HepG2 (cell line): ENCODE measurements around the gene DGUOK. TPM values are rescaled to one million over a fixed set of nuclear protein-coding genes. Genes with fewer than 3 reads are reported as not detected.

Experiments
- ERF ChIP-seq: IDR thresholded peaks from 2 replicates; pipeline ENCODE4 v1.6.1; 2018; ENCODE audit warnings: missing biosample characterization, missing genetic modification reagents
- GATAD1 ChIP-seq: IDR thresholded peaks from 2 replicates; pipeline ENCODE4 v1.6.1; 2016; ENCODE audit warnings: missing genetic modification reagents, missing compliant biosample characterization
- HNRNPL ChIP-seq: fragments of 200-400 bp; formaldehyde crosslinking; IDR thresholded peaks from 2 replicates; pipeline ENCODE4 v1.6.1; 2017; ENCODE audit warnings: mild to moderate bottlenecking, low read depth, low read length
- MATR3 ChIP-seq: sonication (generic); formaldehyde crosslinking; IDR thresholded peaks from 2 replicates; pipeline ENCODE4 v1.4.0; 2020; ENCODE audit warnings: missing genetic modification reagents
- NAIF1 ChIP-seq: sonication (generic); formaldehyde crosslinking; IDR thresholded peaks from 2 replicates; pipeline ENCODE4 v1.5.0; 2020; ENCODE audit warnings: mild to moderate bottlenecking, missing genetic modification reagents, borderline replicate concordance
- PPARG ChIP-seq: conservative IDR thresholded peaks from 2 replicates; pipeline ENCODE4 v1.6.1; 2016; ENCODE audit warnings: missing biosample characterization, missing genetic modification reagents
- SMARCE1 ChIP-seq: fragments of 450-650 bp; IDR thresholded peaks from 2 replicates; pipeline ENCODE4 v1.6.1; 2017; ENCODE audit warnings: borderline replicate concordance
- SYNCRIP ChIP-seq: fragments of 200-400 bp; formaldehyde crosslinking; IDR thresholded peaks from 2 replicates; pipeline ENCODE4 v1.6.1; 2018; ENCODE audit warnings: mild to moderate bottlenecking, low read depth, low read length; ENCODE audit not compliant: insufficient read depth
- ZBTB1 ChIP-seq: sonication (generic); formaldehyde crosslinking; IDR thresholded peaks from 2 replicates; pipeline ENCODE4 v1.4.0; 2020; ENCODE audit warnings: missing genetic modification reagents, borderline replicate concordance
- ZNF136 ChIP-seq: sonication (generic); formaldehyde crosslinking; IDR thresholded peaks from 2 replicates; pipeline ENCODE4 v1.8.1; 2022; ENCODE audit warnings: low read depth, mild to moderate bottlenecking, moderate library complexity, missing genetic modification reagents
- ZNF17 ChIP-seq: sonication (generic); formaldehyde crosslinking; IDR thresholded peaks from 2 replicates; pipeline ENCODE4 v1.5.0; 2020; ENCODE audit warnings: mild to moderate bottlenecking, missing genetic modification reagents
- ZNF3 ChIP-seq: IDR thresholded peaks from 2 replicates; pipeline ENCODE4 v1.7.0; 2017; ENCODE audit warnings: inconsistent platforms
- ZNF451 ChIP-seq: sonication (generic); formaldehyde crosslinking; IDR thresholded peaks from 2 replicates; pipeline ENCODE4 v1.5.0; 2020; ENCODE audit warnings: mild to moderate bottlenecking, missing genetic modification reagents
- ZNF510 ChIP-seq: sonication (generic); formaldehyde crosslinking; IDR thresholded peaks from 2 replicates; pipeline ENCODE4 v1.4.0; 2020; ENCODE audit warnings: low read depth, mild to moderate bottlenecking, missing genetic modification reagents
- ZNF564 ChIP-seq: sonication (generic); formaldehyde crosslinking; IDR thresholded peaks from 2 replicates; pipeline ENCODE4 v1.8.1; 2023; ENCODE audit warnings: mild to moderate bottlenecking, missing genetic modification reagents
- ZNF746 ChIP-seq: sonication (generic); formaldehyde crosslinking; IDR thresholded peaks from 2 replicates; pipeline ENCODE4 v1.8.0; 2022; ENCODE audit warnings: mild to moderate bottlenecking, missing genetic modification reagents
- ZNF788 ChIP-seq: sonication (generic); formaldehyde crosslinking; IDR thresholded peaks from 2 replicates; pipeline ENCODE4 v1.5.0; 2020; ENCODE audit warnings: mild to moderate bottlenecking, missing genetic modification reagents, borderline replicate concordance
- ZNF891 ChIP-seq: sonication (generic); formaldehyde crosslinking; IDR thresholded peaks from 2 replicates; pipeline ENCODE4 v1.5.0; 2020; ENCODE audit warnings: mild to moderate bottlenecking, missing genetic modification reagents
- polyA plus RNA-seq, 8 experiments: library from polyadenylated mRNA; depleted of rRNA in 3 of 8; stranded (reverse) in 7 of 8; unstranded in 1 of 8; fragments of >200 nt; fragmentation: Illumina TruSeq in 4 of 8; extraction: Trizol in 4 of 8; gene quantifications; 2 replicates each; pipeline versions ENCODE4 v1.2.1 to v1.2.3, GENCODE V29; 2011 to 2016; ENCODE audit warnings: low read depth in 4 of 8, missing spikeins in 1 of 8, mixed read lengths in 1 of 8; ENCODE audit not compliant: insufficient read depth in 1 of 8
- total RNA-seq, 5 experiments: library from RNA; depleted of rRNA; stranded (reverse); fragments of >200 nt; fragmentation: Illumina TruSeq; extraction: Trizol; gene quantifications; 2 replicates each; pipeline ENCODE4 v1.2.3, GENCODE V29; 2016; ENCODE audit warnings: low read depth in 1 of 5
- TF ChIP-seq, protein P1 (sequence below): sonication (generic); formaldehyde crosslinking; IDR thresholded peaks from 2 replicates; pipeline ENCODE4 v1.4.0; 2020; ENCODE audit warnings: missing genetic modification reagents
- TF ChIP-seq, protein P2 (sequence below): sonication (generic); formaldehyde crosslinking; IDR thresholded peaks from 2 replicates; pipeline ENCODE4 v1.4.0; 2020; ENCODE audit warnings: low read depth, mild to moderate bottlenecking, missing genetic modification reagents
- TF ChIP-seq, protein P3 (sequence below): IDR thresholded peaks from 2 replicates; pipeline ENCODE4 v1.6.1; 2012; ENCODE audit warnings: inconsistent platforms
- TF ChIP-seq, protein P4 (sequence below): IDR thresholded peaks from 2 replicates; pipeline ENCODE4 v1.6.1; 2012; ENCODE audit warnings: low read length, improper control_type of control experiment
- TF ChIP-seq, protein P5 (sequence below): sonication (generic); formaldehyde crosslinking; IDR thresholded peaks from 2 replicates; pipeline ENCODE4 v1.4.0; 2020; ENCODE audit warnings: missing genetic modification reagents, low read depth, mild to moderate bottlenecking, borderline replicate concordance
- TF ChIP-seq, protein P6 (sequence below): IDR thresholded peaks from 2 replicates; pipeline ENCODE4 v1.6.1; 2016; ENCODE audit warnings: mild to moderate bottlenecking, missing biosample characterization, missing genetic modification reagents

DGUOK gene
- total and polyA plus RNA-seq, 2 of the 13 experiments (the other 11 are each of a cell fraction or from before 2014, with no cell fraction given): 105 to 137 TPM

DNA sequence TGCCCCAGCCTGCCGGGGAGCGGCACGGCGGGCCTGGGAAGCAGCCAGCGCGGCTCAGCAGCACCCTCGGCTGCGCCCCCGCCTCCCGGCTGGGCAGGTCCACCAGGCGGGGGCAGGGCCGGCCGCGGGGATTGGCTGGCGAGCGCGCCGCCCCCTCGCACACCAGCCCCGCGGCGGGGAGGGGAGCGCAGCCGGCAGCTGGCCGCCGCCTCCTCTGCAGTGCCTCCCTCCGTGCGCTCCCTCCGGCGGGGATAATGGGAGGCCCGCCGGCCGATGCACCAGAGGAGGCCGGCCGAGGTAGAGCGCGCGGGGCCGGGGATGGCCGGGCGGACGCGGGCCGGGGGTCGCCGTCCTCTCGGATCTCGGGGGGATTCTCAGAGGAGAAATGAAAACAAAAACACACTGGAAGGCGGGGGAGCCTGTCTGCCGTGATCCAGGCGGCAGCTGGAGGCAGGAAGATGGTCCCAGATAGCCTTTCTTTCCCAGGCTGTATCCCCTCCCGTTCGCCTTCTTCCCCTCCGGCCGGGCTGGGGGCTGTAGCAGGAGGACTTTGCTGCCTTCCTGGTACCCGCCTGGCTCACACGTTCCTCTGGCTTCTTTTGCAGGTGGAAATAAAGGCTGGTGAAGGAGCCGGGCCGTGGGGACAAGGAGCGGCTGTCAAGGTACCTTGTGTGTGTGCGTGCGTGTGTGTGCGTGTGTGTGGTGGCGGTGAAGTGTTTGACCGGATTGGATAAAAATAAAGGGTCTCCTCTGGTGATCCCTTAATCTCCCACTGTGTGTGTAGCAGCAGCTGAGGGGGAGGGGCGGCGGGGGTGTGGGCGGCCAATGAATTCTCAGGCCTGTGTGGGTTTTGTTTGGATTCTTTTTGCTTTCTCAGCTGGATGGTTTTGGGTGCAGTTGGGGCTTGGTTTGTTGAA is 76.1 kb downstream of the DGUOK start (continued):
- TF ChIP-seq NAIF1 (CRISPR knock-in tag): no peak
- TF ChIP-seq ERF (CRISPR knock-in tag): no peak
- TF ChIP-seq SMARCE1: no peak
- TF ChIP-seq ZNF788: no peak
- no peak for TF ChIP-seq ZNF510 (CRISPR knock-in tag)
- no peak for TF ChIP-seq PPARG (CRISPR knock-in tag)
- TF ChIP-seq HNRNPL: no peak
- no peak for TF ChIP-seq ZNF136 (CRISPR knock-in tag)
- no peak for TF ChIP-seq ZNF746 (CRISPR knock-in tag)
- TF ChIP-seq, protein P1, sequence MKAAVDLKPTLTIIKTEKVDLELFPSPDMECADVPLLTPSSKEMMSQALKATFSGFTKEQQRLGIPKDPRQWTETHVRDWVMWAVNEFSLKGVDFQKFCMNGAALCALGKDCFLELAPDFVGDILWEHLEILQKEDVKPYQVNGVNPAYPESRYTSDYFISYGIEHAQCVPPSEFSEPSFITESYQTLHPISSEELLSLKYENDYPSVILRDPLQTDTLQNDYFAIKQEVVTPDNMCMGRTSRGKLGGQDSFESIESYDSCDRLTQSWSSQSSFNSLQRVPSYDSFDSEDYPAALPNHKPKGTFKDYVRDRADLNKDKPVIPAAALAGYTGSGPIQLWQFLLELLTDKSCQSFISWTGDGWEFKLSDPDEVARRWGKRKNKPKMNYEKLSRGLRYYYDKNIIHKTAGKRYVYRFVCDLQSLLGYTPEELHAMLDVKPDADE (CRISPR knock-in tag): no peak
- no peak for TF ChIP-seq ZBTB1
- no peak for TF ChIP-seq ZNF564 (CRISPR knock-in tag)
- TF ChIP-seq ZNF451: peak; percentile 47; the same call in 1 of the 2 replicates
- TF ChIP-seq, protein P2, sequence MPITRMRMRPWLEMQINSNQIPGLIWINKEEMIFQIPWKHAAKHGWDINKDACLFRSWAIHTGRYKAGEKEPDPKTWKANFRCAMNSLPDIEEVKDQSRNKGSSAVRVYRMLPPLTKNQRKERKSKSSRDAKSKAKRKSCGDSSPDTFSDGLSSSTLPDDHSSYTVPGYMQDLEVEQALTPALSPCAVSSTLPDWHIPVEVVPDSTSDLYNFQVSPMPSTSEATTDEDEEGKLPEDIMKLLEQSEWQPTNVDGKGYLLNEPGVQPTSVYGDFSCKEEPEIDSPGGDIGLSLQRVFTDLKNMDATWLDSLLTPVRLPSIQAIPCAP (CRISPR knock-in tag): no peak
- TF ChIP-seq, protein P3, sequence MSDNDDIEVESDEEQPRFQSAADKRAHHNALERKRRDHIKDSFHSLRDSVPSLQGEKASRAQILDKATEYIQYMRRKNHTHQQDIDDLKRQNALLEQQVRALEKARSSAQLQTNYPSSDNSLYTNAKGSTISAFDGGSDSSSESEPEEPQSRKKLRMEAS: peak; percentile 65; the same call in 1 of the 2 replicates
- TF ChIP-seq ZNF891: no peak
- TF ChIP-seq, protein P4, sequence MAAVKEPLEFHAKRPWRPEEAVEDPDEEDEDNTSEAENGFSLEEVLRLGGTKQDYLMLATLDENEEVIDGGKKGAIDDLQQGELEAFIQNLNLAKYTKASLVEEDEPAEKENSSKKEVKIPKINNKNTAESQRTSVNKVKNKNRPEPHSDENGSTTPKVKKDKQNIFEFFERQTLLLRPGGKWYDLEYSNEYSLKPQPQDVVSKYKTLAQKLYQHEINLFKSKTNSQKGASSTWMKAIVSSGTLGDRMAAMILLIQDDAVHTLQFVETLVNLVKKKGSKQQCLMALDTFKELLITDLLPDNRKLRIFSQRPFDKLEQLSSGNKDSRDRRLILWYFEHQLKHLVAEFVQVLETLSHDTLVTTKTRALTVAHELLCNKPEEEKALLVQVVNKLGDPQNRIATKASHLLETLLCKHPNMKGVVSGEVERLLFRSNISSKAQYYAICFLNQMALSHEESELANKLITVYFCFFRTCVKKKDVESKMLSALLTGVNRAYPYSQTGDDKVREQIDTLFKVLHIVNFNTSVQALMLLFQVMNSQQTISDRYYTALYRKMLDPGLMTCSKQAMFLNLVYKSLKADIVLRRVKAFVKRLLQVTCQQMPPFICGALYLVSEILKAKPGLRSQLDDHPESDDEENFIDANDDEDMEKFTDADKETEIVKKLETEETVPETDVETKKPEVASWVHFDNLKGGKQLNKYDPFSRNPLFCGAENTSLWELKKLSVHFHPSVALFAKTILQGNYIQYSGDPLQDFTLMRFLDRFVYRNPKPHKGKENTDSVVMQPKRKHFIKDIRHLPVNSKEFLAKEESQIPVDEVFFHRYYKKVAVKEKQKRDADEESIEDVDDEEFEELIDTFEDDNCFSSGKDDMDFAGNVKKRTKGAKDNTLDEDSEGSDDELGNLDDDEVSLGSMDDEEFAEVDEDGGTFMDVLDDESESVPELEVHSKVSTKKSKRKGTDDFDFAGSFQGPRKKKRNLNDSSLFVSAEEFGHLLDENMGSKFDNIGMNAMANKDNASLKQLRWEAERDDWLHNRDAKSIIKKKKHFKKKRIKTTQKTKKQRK: no peak
- no peak for TF ChIP-seq GATAD1 (CRISPR knock-in tag)
- no peak for TF ChIP-seq SYNCRIP
- TF ChIP-seq MATR3 (CRISPR knock-in tag): no peak
- TF ChIP-seq, protein P5, sequence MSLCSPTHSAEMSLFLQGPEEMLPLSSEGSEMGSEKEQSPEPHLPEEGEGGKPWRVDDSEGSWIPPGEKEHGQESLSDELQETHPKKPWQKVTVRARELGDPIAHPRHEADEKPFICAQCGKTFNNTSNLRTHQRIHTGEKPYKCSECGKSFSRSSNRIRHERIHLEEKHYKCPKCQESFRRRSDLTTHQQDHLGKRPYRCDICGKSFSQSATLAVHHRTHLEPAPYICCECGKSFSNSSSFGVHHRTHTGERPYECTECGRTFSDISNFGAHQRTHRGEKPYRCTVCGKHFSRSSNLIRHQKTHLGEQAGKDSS: peak; percentile 38; the same call in 1 of the 2 replicates
- no peak for TF ChIP-seq ZNF3 (CRISPR knock-in tag)
- TF ChIP-seq, protein P6, sequence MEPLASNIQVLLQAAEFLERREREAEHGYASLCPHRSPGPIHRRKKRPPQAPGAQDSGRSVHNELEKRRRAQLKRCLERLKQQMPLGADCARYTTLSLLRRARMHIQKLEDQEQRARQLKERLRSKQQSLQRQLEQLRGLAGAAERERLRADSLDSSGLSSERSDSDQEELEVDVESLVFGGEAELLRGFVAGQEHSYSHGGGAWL: no peak
- no peak for TF ChIP-seq ZNF17 (CRISPR knock-in tag)
